ENCODE results near the gene PHC2. TPM values are rescaled to one million over a fixed set of nuclear protein-coding genes. Genes with fewer than 3 reads are reported as not detected.

PHC2 gene
- total RNA-seq, 1 donor from 2014 or later: 99.5 TPM

DNA sequence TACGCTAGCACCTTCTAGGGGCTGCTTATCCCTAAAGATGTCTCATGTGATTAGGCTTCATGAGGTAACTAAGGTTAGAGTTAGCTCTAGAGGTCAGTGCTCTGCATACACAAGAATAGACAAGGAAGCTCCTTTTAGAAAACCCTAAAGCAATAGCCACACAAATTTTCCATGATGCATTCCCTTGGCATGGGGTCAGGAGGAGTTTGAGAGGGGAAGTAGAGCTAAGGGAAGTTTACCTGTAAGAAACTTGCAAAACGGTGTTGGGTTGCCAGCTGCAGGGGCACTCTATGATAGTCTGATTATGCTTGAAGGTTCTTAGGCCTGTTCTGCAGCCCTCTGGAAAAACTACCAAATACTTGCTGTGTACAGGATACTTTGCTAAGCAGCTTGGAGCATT is 71.0 kb downstream of the PHC2 start:
- TF ChIP-seq CTCF (IDR thresholded peaks at IDR 0.05; ENCODE audit: unreplicated experiment): no peak
- H3K4me3 Mint-ChIP-seq: no peak overlapping the region
- no peak overlapping the region for H3K27ac Mint-ChIP-seq
- peaks cover 30% of the 10 kb centered on the region for H3K36me3 Mint-ChIP-seq
- no peak for DNase-seq (ENCODE audit: low spot score in 2 of 2, unreplicated experiment in 2 of 2)
- no peaks in the 10 kb centered on the region for H3K9me3 Mint-ChIP-seq
- no peaks in the 10 kb centered on the region for H3K27me3 Mint-ChIP-seq (ENCODE audit: low read depth)
- H3K4me1 Mint-ChIP-seq: peaks cover 56% of the 10 kb centered on the region

GRCh38 chr1:33358795-33359503 is 71.9 kb downstream of the PHC2 start:
- Mint-ChIP-seq H3K27ac (peak overlapping the region; percentile 75), H3K4me3 (no peak overlapping the region)

DNA sequence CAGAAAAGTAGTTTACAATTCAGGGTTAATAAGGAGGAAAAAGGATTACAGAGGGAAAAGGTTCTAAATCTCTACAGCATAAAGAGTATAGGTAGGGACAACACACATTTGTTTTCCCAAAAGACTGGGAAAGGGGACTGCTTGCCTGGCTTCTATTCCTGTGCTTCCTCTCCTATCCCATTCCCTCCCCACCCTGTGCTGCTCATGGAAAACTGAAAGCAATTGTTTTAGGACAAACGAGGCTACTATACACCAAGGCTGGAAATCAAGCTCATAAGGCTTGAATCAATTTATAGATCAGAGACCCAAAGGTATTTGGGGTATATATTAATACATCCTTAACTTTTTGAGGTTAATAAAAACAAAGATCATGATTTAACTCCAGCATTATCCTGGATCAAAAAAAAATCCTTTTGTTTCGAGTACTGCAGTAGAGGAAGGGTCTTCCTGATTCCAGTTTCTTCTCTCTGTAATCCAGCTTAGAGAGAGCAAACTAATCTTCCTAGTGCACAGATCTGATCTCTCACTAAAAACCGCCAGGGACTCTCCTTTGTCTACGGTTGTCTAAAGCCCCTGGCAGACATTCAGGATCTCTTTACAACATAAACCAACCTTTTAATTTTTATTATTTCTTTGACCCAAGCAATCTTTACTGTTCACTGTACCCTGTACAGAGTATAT is 72.6 kb downstream of the PHC2 start:
- H3K4me1 Mint-ChIP-seq: peaks cover 48% of the 10 kb centered on the region
- no peak for DNase-seq (ENCODE audit: low spot score in 2 of 2, unreplicated experiment in 2 of 2)
- peaks cover 30% of the 10 kb centered on the region for H3K36me3 Mint-ChIP-seq
- H3K27me3 Mint-ChIP-seq (ENCODE audit: low read depth): no peaks in the 10 kb centered on the region
- H3K9me3 Mint-ChIP-seq: no peaks in the 10 kb centered on the region
- H3K4me3 Mint-ChIP-seq: no peak overlapping the region
- peak overlapping the region; percentile 75 for H3K27ac Mint-ChIP-seq
- TF ChIP-seq CTCF (IDR thresholded peaks at IDR 0.05; ENCODE audit: unreplicated experiment): no peak

More at GRCh38 chr1:33358795-33359503, 71.9 kb downstream of the PHC2 start:
- Mint-ChIP-seq H3K9me3 (no peaks in the 10 kb centered on the region), H3K27me3 (ENCODE audit: low read depth) (no peaks in the 10 kb centered on the region), H3K36me3 (peaks cover 30% of the 10 kb centered on the region), H3K4me1 (peaks cover 48% of the 10 kb centered on the region)
- no peak for TF ChIP-seq CTCF (IDR thresholded peaks at IDR 0.05; ENCODE audit: unreplicated experiment)
- no peak for DNase-seq (ENCODE audit: low spot score in 2 of 2, unreplicated experiment in 2 of 2)

DNA sequence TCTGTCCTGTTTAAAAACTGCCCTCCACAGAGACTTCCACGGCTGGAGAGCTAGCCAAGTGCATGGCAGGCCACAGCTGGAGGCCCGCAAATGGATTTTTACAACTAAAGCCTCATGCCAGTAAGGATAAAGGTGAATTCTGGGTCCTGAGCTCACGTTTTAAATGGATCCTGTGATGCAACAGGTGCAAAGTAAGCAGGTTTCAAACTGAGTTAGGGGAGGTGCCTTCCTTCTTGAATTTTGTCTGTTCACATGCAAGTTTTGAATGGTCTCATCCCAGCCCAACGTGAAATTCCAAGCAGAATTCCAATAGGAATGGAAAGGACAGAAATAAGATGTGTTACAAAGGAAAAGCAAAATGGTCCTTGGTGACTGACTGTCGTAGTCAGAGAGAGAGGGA is 73.8 kb downstream of the PHC2 start:
- no peaks in the 10 kb centered on the region for H3K9me3 Mint-ChIP-seq
- H3K4me1 Mint-ChIP-seq: peaks cover 48% of the 10 kb centered on the region
- DNase-seq (ENCODE audit: low spot score in 2 of 2, unreplicated experiment in 2 of 2): no peak
- H3K27me3 Mint-ChIP-seq (ENCODE audit: low read depth): no peaks in the 10 kb centered on the region
- no peak overlapping the region for H3K4me3 Mint-ChIP-seq
- peaks cover 30% of the 10 kb centered on the region for H3K36me3 Mint-ChIP-seq
- no peak for TF ChIP-seq CTCF (IDR thresholded peaks at IDR 0.05; ENCODE audit: unreplicated experiment)
- H3K27ac Mint-ChIP-seq: no peak overlapping the region

- TF ChIP-seq CTCF (IDR thresholded peaks at IDR 0.05; ENCODE audit: unreplicated experiment): no peak
- Mint-ChIP-seq H3K27me3 (ENCODE audit: low read depth) (no peaks in the 10 kb centered on the region), H3K36me3 (peaks cover 27% of the 10 kb centered on the region), H3K4me1 (peaks cover 52% of the 10 kb centered on the region), H3K9me3 (no peaks in the 10 kb centered on the region), H3K4me3 (no peak overlapping the region), H3K27ac (no peak overlapping the region)
- DNase-seq (ENCODE audit: low spot score in 2 of 2, unreplicated experiment in 2 of 2): no peak
These were observed 76.1 kb downstream of the PHC2 start for GRCh38 chr1:33354707-33355316.

Data from mesothelial cell of epicardium (in vitro differentiated cells).